ENCODE data around the gene PDXK. TPM values are rescaled to one million over a fixed set of nuclear protein-coding genes. Genes with fewer than 3 reads are reported as not detected.
A peak's percentile ranks its signal among the peaks of the same experiment; 100 is the strongest.

PDXK gene
- total RNA-seq, 1 experiment from 2014 or later: 46.4 TPM

DNA sequence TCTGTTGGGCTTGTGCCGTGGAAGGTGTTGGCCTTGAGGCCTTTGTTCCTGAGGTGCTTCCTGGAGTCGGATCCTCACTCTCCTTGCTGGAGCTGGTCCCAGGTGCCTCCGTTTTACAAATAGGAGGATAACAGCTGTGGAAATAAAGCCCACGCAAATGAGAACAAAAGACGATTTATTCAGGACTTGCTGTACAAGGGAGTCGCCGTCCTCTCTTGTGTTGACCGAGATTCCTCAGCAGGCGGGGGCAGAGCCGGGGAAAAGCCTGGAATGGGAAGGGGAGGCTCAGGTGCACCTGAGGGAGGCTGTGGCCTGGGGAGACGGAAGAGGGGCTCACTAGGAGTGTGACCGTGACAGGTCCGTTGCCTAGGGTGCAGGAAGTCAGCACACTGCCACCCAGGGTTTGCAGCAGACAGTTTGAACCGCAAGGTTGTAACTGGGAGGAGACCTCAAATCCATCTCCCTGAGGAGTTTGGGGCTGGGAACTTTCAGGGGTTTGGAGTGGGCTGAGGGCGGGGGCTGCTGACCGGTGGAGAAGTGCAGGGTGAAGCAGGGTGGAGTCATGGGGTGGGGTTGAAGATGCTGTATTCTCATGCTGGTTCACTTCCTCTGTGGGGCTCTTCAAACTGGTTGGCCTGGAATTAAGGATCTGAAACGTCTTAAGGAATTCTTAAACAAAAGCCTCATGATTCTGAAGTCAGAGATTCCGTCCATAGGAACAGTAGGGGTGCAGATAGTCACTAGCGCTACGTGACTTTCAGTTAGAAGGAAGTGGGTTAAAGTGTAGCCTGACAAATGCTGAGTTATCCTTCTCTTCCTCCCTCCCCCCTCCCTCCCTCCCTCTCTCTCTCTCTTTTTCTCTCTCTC lies 59.8 kb downstream of the PDXK start:
- Histone ChIP-seq H3K4me1 (no peaks in the 10 kb centered on the region; the same call in 1 of the 2 replicates), H3K36me3 (0 out of 2 replicates have a peak, but pooled peaks cover 2% of the 10 kb centered on the region), H3K27me3 (no peaks in the 10 kb centered on the region), H3K27ac (no peak overlapping the region), H3K9me3 (replicated peaks) (no peaks in the 10 kb centered on the region), H3K4me3 (no peak overlapping the region)
- peak in 1 of 2 experiments; percentile 42 for DNase-seq

DNA sequence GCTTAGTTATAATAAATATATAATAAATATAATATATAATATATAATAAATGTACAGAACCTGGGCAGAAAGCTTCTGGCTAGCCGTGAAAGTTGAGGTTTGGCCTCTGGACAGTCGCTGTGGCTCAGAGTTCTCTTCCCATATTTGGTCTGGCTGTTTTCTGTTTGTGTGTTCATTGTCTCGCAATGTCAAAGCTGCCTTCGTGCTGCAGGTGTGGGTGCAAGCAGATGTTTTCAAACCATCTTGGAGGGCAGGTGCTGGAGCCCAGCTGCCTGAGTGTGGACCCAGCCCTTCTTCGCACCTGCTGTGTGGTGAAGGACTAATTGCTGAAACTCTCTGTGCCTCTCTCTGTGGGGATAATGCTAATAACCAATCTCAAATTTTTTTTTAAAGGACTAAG lies 60.7 kb downstream of the PDXK start:
- Histone ChIP-seq H3K4me3 (no peak overlapping the region), H3K4me1 (no peaks in the 10 kb centered on the region; the same call in 1 of the 2 replicates), H3K27ac (no peak overlapping the region), H3K36me3 (no peaks in the 10 kb centered on the region), H3K9me3 (replicated peaks) (no peaks in the 10 kb centered on the region), H3K27me3 (no peaks in the 10 kb centered on the region)
- DNase-seq: no peak

DNA sequence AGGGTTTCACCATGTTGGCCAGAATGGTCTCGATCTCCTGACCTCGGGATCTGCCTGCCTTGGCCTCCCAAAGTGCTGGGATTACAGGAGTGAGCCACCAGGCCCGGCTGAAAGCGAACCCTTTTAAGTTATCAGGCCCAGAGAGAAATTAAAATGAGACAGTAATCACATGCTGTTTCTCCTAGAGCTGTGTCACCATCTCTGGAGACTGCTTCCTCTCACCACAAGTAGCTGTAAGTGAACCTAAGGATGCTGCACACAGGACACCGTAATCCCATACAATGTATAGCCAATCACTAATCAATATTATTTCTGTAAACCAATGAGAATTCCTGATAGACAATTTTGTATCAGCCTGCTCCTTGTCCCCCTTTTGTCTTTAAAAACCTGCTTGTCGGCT lies 62.9 kb downstream of the PDXK start:
- H3K4me3 ChIP-seq: no peak overlapping the region
- H3K9me3 ChIP-seq (replicated peaks): no peaks in the 10 kb centered on the region
- DNase-seq: no peak
- no peaks in the 10 kb centered on the region for H3K27me3 ChIP-seq
- H3K4me1 ChIP-seq: no peaks in the 10 kb centered on the region; the same call in 1 of the 2 replicates
- no peaks in the 10 kb centered on the region for H3K36me3 ChIP-seq
- H3K27ac ChIP-seq: no peak overlapping the region

DNA sequence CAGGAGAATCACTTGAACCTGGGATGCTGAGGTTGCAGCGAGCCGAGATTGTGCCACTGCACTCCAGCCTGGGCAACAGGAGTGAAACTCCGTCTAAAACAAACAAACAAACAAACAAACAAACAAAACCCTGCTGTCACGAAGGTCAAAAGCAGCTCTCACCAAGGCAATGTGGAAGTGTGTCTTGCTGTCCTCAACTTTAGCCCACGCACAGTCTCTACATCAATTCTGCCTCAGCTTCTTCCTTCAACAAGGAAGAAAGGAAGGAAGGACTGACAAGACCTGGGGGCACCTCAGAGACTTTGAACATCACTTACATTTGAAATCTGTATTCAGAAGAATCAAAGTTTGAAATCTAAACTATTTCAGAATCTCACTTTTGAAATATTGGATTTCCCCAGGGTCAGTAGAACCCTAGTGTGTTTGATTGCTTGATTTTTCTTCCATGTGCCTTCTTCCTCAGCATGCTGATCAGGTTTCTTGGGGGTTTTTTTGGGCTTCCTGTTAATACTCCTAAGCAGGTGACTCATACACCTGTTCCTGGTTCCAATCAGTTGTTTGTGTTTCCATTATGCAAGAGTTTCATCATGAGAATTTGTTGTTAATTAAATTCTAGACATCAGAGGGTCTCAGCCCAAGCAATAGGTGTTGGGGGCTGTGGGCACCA lies 63.6 kb downstream of the PDXK start:
- Histone ChIP-seq H3K9me3 (replicated peaks) (no peaks in the 10 kb centered on the region), H3K36me3 (no peaks in the 10 kb centered on the region), H3K4me3 (no peak overlapping the region), H3K4me1 (no peaks in the 10 kb centered on the region; the same call in 1 of the 2 replicates), H3K27me3 (no peaks in the 10 kb centered on the region), H3K27ac (no peak overlapping the region)
- DNase-seq: no peak

DNA sequence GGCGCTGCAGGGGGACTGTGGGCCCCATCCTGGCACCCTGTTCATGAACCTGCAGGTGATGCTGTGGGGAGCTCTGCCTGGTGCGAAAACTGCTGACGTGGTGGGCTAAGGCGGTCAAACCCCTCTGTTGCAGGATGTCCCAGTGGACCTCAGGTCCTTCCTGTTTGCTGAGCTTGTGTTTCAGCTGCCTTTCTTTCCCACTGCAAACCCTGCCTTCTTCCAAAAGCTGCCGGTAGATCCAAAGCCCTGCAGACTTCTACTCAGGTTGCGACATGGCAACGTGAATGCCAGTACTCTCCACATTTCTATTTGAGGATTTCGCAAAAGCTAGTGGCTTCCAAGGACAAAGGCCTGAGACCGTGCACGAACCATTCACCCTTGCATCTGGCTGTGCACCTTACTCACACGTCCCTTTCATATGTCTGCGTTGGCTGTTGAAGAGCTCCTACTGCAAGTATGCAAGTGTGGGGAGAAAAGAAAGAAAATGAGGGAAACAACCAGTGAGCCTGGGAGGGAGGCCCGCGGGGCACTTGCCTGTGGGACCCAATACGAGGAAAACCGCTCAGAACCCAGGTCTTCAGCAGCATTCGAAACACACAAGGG lies 64.3 kb downstream of the PDXK start:
- Histone ChIP-seq H3K36me3 (no peaks in the 10 kb centered on the region), H3K9me3 (replicated peaks) (no peaks in the 10 kb centered on the region), H3K4me1 (no peaks in the 10 kb centered on the region; the same call in 1 of the 2 replicates), H3K27ac (no peak overlapping the region), H3K27me3 (no peaks in the 10 kb centered on the region), H3K4me3 (no peak overlapping the region)
- no peak for DNase-seq

DNA sequence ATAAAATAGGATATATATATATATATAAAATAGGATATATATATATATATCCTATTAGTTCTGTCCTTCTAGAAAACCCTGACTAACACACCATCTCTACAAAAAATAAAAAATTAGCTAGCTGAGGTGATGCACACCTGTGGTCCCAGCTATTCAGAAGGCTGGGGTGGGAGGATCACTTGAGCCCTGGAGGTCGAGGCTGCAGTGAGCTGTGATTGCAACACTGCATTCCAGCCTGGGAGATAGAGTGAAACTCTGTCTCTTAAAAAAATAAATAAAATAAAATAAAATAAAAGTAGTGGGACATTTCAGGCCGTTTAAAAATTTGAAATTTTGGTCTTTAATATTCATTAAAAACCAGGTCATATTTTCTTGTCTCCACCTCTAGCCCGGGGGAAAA lies 66.2 kb downstream of the PDXK start:
- peaks cover under 1% of the 10 kb centered on the region; the same call in 1 of the 2 replicates for H3K4me1 ChIP-seq
- no peak for DNase-seq
- H3K9me3 ChIP-seq (replicated peaks): no peaks in the 10 kb centered on the region
- H3K27ac ChIP-seq: no peak overlapping the region
- H3K36me3 ChIP-seq: no peaks in the 10 kb centered on the region
- no peaks in the 10 kb centered on the region for H3K27me3 ChIP-seq
- H3K4me3 ChIP-seq: no peak overlapping the region

DNA sequence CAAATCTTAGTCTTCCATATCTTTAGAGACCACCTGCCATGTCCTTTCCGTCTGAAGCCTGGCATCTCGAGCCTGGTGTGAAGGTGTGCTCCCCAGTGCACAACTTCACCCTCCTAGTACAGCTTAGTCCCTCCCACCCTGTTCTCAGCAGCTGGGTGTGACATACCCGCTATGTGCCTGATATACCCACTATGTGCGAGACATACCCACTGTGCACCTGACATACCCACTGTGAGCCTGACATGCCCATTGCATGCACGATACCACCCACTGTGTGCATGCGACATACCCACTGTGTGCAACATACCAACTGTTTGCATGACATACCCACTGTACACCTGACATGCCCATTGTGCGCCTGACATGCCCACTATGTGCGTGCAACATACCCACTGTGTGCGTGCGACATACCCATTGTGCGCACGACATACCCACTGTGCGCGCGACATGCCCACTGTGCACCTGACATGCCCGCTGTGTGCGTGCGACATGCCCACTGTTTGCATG lies 67.4 kb downstream of the PDXK start:
- Histone ChIP-seq H3K27me3 (no peaks in the 10 kb centered on the region), H3K4me1 (peaks cover 4% of the 10 kb centered on the region; the same call in 1 of the 2 replicates), H3K36me3 (no peaks in the 10 kb centered on the region; the same call in 1 of the 2 replicates), H3K4me3 (no peak overlapping the region), H3K27ac (no peak overlapping the region), H3K9me3 (replicated peaks) (no peaks in the 10 kb centered on the region)
- no peak for DNase-seq

DNA sequence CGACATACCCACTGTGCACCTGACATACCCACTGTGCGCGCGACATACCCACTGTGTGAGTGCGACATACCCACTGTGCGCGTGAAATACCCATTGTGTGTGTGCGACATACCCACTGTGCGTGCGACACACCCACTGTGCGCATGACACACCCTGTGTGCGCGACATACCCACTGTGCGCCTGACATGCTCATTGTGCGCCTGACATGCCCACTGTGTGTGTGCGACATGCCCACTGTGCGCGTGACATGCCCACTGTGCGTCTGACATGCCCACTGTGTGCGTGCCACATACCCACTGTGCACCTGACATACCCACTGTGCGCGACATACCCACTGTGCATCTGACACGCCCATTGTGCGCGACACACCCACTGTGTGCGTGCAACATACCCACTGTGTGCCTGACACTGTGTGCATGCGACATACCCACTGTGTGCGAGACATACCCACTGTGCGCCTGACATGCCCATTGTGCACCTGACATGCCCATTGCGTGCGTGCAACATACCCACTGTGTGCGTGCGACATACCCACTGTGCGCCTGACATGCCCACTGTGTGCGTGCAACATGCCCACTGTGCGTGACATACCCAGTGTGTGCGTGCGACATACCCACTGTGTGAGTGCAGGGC lies 68.0 kb downstream of the PDXK start:
- Histone ChIP-seq H3K27ac (no peak overlapping the region), H3K36me3 (peaks cover 5% of the 10 kb centered on the region), H3K9me3 (replicated peaks) (no peaks in the 10 kb centered on the region), H3K4me3 (no peak overlapping the region), H3K4me1 (peaks cover 4% of the 10 kb centered on the region; the same call in 1 of the 2 replicates), H3K27me3 (no peaks in the 10 kb centered on the region)
- no peak for DNase-seq

DNA sequence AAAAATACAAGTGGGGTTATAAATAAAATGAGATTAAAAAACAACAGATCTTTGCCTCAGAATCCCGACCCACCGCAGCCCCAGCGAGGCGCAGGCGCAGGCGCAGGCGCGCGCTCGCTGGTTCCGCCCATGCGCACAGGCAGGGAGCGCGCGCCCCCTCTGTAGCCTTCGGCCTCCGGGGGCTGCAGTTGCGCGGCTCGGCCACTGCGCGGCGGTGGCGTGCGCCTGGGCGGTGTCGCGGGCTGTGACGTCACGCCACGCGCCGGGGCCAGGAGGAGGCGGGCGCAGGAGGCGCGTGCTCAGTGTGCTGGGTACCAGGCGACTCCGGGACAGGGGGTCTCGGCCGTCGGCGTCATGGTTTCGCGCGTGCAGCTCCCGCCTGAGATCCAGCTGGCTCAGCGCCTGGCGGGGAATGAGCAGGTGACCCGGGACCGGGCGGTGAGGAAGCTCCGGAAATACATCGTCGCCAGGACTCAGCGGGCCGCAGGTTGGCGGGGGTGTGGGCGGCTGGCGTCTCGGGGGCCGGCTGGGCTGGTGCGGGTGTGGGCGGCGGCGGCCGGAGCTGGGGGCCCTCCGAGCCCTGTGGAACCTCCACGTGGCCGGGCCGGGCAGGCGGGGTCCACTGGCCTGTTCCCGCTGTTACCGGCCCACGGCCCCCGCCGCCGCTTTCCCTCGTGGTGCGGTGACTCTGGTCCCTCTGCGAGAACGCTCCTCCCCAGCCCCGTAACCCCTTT lies 70.5 kb downstream of the PDXK start, which contains the start of gene RRP1:
RRP1 (plus strand) TSS at position 302 of the 734 bp plus-strand sequence; CDS start at position 355, 53 bp downstream.
- peak within 1 kb of the TSS; percentile 48 for H3K27ac ChIP-seq

DNA sequence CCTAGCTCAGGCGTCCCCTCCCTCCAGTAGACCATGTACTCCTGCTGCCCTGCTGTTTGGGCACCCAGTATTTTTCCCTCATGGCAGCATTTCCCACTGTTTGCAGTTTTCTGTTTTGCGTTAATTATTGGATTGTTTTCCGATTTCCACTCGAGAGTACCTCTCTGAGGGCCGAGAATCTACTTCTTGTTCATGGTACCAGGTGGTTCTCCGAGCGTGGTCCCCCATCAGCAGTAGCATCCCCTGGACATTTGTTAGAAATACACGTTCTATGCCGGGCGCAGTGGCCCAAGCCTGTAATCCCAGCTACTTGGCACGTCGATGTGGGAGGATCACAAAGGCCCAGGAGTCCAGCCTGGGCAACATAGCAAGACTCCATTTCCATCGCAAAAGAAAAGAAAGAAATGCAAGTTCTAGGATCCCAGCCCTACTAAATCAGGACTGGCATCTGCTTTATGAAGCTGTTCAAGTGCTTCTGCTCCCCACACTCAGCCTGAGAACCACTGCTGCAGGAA lies 71.1 kb downstream of the PDXK start:
- Histone ChIP-seq H3K36me3 (peaks cover 34% of the 10 kb centered on the region), H3K4me1 (peaks cover 4% of the 10 kb centered on the region; the same call in 1 of the 2 replicates), H3K9me3 (replicated peaks) (no peaks in the 10 kb centered on the region), H3K4me3 (peak overlapping the region; percentile 87), H3K27ac (peak overlapping the region; percentile 44; the same call in 1 of the 2 replicates), H3K27me3 (no peaks in the 10 kb centered on the region)
- DNase-seq: no peak

More for the DNA sequence above, 70.5 kb downstream of the PDXK start, which contains the start of gene RRP1:
- no peaks in the 10 kb centered on the region for H3K9me3 ChIP-seq (replicated peaks)
- peak within 1 kb of the TSS; percentile 87 for H3K4me3 ChIP-seq
- peaks cover 4% of the 10 kb centered on the region; the same call in 1 of the 2 replicates for H3K4me1 ChIP-seq
- H3K27me3 ChIP-seq: no peaks in the 10 kb centered on the region
- H3K36me3 ChIP-seq: peaks cover 29% of the 10 kb centered on the region
- peak; percentile 86 to 91 for DNase-seq

DNA sequence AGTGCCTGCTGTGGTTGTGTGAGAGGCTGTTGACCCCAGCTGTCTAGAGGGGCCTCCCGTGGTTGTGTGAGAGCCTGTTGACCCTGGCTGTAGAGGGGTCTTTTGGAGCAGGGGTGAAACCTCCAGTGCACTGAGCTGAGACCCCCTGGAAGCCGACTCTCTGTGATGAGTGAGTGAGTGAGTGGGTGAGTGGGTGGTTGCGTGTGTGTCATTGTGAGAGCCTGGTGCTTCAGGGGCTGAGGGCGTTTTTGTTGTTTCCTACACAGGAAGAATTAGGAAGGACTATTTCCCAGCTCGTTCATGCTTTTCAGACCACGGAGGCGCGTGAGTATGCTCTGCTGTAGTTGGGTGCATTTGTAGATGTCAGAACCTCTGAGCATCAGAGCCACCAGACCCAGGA lies 73.5 kb downstream of the PDXK start:
- Histone ChIP-seq H3K4me1 (peaks cover 4% of the 10 kb centered on the region; the same call in 1 of the 2 replicates), H3K27me3 (no peaks in the 10 kb centered on the region), H3K4me3 (no peak overlapping the region), H3K36me3 (peaks cover 50% of the 10 kb centered on the region), H3K9me3 (replicated peaks) (no peaks in the 10 kb centered on the region), H3K27ac (no peak overlapping the region)
- DNase-seq: no peak

DNA sequence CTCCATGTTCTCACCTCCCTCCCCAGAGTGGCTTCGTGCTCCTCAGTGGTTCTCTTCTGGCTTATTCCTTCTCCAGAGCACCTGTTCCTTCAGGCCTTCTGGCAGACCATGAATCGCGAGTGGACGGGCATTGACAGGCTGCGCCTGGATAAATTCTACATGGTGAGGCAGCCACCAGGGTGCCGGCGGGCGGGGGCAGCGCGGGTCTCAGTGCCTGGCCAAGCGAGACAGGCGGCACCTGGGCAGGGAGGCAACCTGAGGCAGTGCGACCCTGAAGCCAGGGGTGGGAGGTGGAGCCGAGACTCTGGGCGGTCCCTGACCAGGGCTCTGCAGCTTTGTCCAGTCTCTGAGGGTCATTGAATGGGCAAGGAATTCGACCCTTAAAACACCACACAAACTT lies 74.3 kb downstream of the PDXK start:
- Histone ChIP-seq H3K27ac (no peak overlapping the region), H3K4me1 (peaks cover 4% of the 10 kb centered on the region; the same call in 1 of the 2 replicates), H3K9me3 (replicated peaks) (no peaks in the 10 kb centered on the region), H3K4me3 (no peak overlapping the region), H3K36me3 (peaks cover 59% of the 10 kb centered on the region), H3K27me3 (no peaks in the 10 kb centered on the region)
- no peak for DNase-seq

DNA sequence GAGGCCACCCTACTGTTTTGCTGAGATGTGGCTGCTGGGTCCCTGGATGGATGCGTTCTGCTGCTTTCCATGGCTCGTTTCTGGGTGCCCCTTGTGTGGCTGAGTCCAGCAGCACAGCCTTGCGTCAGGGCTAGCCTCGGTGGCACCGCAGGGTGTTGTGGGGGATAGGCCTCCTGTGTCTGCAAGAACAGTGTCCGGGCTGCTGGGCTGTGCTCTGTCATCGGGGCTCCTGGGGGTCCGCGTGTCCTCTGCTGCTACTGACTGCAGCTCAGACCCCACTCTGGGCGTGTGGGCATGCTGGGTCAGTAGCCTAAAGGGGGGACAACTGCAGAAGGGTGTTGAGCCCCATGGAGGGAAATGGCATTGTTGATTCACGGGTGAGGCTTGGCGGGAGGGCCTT lies 75.4 kb downstream of the PDXK start:
- H3K36me3 ChIP-seq: peaks cover 63% of the 10 kb centered on the region

More for the DNA sequence above, 75.4 kb downstream of the PDXK start:
- Histone ChIP-seq H3K9me3 (replicated peaks) (no peaks in the 10 kb centered on the region), H3K4me1 (peaks cover 4% of the 10 kb centered on the region; the same call in 1 of the 2 replicates), H3K27me3 (no peaks in the 10 kb centered on the region), H3K27ac (no peak overlapping the region), H3K4me3 (no peak overlapping the region)
- DNase-seq: no peak
